H1 (cell line): ENCODE results near the gene RUFY4. TPM values are rescaled to one million over a fixed set of nuclear protein-coding genes. Genes with fewer than 3 reads are reported as not detected.

ENCODE experiments used
- CTCF ChIA-PET: fragments of 300-600 bp; sonication (Branson Sonifier 250); formaldehyde crosslinking; loops from one replicate; lab custom pipeline; 2021; ENCODE audit not compliant: partially characterized antibody; lab: Charles Lee
- POLR2A ChIA-PET: fragments of 300-600 bp; sonication (Branson Sonifier 250); formaldehyde crosslinking; loops from one replicate; lab custom pipeline; 2021; ENCODE audit warnings: inconsistent platforms; ENCODE audit not compliant: partially characterized antibody; lab: Charles Lee
- DNase-seq, 2 experiments: peaks; one replicate each; pipeline versions ENCODE4 v3.0.0 to v3.0.0-alpha.2; 2010 to 2022; ENCODE audit warnings: low spot score in 2 of 2, low read depth in 1 of 2, mixed read lengths in 1 of 2
- FAIRE-seq: peaks from 2 replicates; lab custom pipeline; 2011; peaks lifted over from hg19 to GRCh38; lab: Jason Lieb, UNC
- H2AFZ ChIP-seq: 2 replicates; pipeline ENCODE4 v1.8.1; 2012; ENCODE audit warnings: low read length, inconsistent platforms
- H2AK5ac ChIP-seq: 2 replicates; pipeline ENCODE4 v1.6.1; 2013; ENCODE audit warnings: low read depth, low read length
- H2BK120ac ChIP-seq: replicated peaks from 2 replicates; pipeline ENCODE3; 2013; ENCODE audit warnings: low read depth, low read length, inconsistent platforms
- H2BK12ac ChIP-seq: 2 replicates; pipeline ENCODE4 v1.6.1; 2013; ENCODE audit warnings: low read depth, low read length
- H2BK15ac ChIP-seq: 2 replicates; pipeline ENCODE4 v1.6.1; 2013; ENCODE audit warnings: low read length
- H2BK20ac ChIP-seq: 2 replicates; pipeline ENCODE4 v1.6.1; 2013; ENCODE audit warnings: low read length
- H2BK5ac ChIP-seq: 2 replicates; pipeline ENCODE4 v1.6.1; 2013; ENCODE audit warnings: low read depth, low read length
- H3K14ac ChIP-seq: 2 replicates; pipeline ENCODE4 v1.6.1; 2013; ENCODE audit warnings: inconsistent platforms; ENCODE audit not compliant: insufficient read length
- H3K18ac ChIP-seq: 2 replicates; pipeline ENCODE4 v1.6.1; 2013; ENCODE audit warnings: low read length; ENCODE audit errors: extremely low read depth
- H3K23ac ChIP-seq: 2 replicates; pipeline ENCODE4 v1.6.1; 2013; ENCODE audit warnings: inconsistent platforms; ENCODE audit not compliant: insufficient read length
- H3K23me2 ChIP-seq: 2 replicates; pipeline ENCODE4 v1.6.1; 2013; ENCODE audit warnings: low read depth, low read length
- H3K27ac ChIP-seq: 2 replicates; pipeline ENCODE4 v1.6.1; 2011; ENCODE audit warnings: low read depth, low read length, inconsistent platforms
- H3K27me3 ChIP-seq, 4 experiments: replicated peaks in 1 of 4; 1 replicate in 1 of 4; 2 replicates in 3 of 4; pipeline versions ENCODE4 v1.6.1 to v1.8.1; 2011 to 2013; ENCODE audit warnings: low read length in 3 of 4, mild to moderate bottlenecking in 3 of 4, inconsistent platforms in 2 of 4, mixed read lengths in 2 of 4, moderate library complexity in 1 of 4; ENCODE audit not compliant: control insufficient read depth in 3 of 4, insufficient read depth in 3 of 4; ENCODE audit errors: extremely low read depth in 1 of 4
- H3K36me3 ChIP-seq, 4 experiments: 2 replicates each; pipeline versions ENCODE4 v1.6.1 to v1.8.1; 2011 to 2013; ENCODE audit warnings: mild to moderate bottlenecking in 4 of 4, low read length in 3 of 4, moderate library complexity in 2 of 4, control low read depth in 1 of 4, inconsistent platforms in 1 of 4; ENCODE audit not compliant: insufficient read depth in 4 of 4, control insufficient read depth in 2 of 4
- H3K4ac ChIP-seq: replicated peaks from 2 replicates; pipeline ENCODE3; 2013; ENCODE audit warnings: low read length, low read depth, mixed read lengths, inconsistent platforms; ENCODE audit not compliant: insufficient read length
- H3K4me1 ChIP-seq, 4 experiments: replicated peaks in 1 of 4; 1 replicate in 1 of 4; 2 replicates in 3 of 4; pipeline versions ENCODE4 v1.6.1 to v1.8.1; 2011 to 2013; ENCODE audit warnings: low read length in 3 of 4, inconsistent platforms in 2 of 4, mixed read lengths in 1 of 4; ENCODE audit not compliant: insufficient read depth in 4 of 4, control insufficient read depth in 3 of 4
- H3K4me2 ChIP-seq, 2 experiments: 2 replicates each; pipeline versions ENCODE4 v1.6.1 to v1.8.1; 2011 to 2013; ENCODE audit warnings: low read depth in 2 of 2, low read length in 2 of 2, control low read depth in 1 of 2, inconsistent platforms in 1 of 2, mild to moderate bottlenecking in 1 of 2; ENCODE audit not compliant: insufficient read depth in 1 of 2
- H3K4me3 ChIP-seq, 4 experiments: fragments of 200-600, 300-600 bp in 1 of 4; sonication (generic), shearing (Covaris generic), sonication (Bioruptor Twin) in 1 of 4; 2 replicates each; pipeline versions ENCODE4 v1.5.1 to v1.8.1; 2011 to 2016; ENCODE audit warnings: low read length in 4 of 4, low read depth in 3 of 4, control low read depth in 2 of 4, inconsistent platforms in 2 of 4, mild to moderate bottlenecking in 2 of 4, mixed read lengths in 1 of 4, moderate library complexity in 1 of 4; ENCODE audit not compliant: insufficient read depth in 2 of 4; ENCODE audit errors: extremely low read depth in 1 of 4
- H3K56ac ChIP-seq: replicated peaks from 2 replicates; pipeline ENCODE3; 2013; ENCODE audit warnings: low read depth, mild to moderate bottlenecking, mixed read lengths, low read length, inconsistent platforms; ENCODE audit not compliant: insufficient read length
- H3K79me1 ChIP-seq: 2 replicates; pipeline ENCODE4 v1.6.1; 2013; ENCODE audit warnings: low read depth, low read length, control low read depth
- H3K79me2 ChIP-seq, 2 experiments: 2 replicates each; pipeline versions ENCODE4 v1.6.1 to v1.8.1; 2012 to 2013; ENCODE audit warnings: low read length in 2 of 2, mild to moderate bottlenecking in 2 of 2, inconsistent platforms in 1 of 2; ENCODE audit not compliant: insufficient read depth in 2 of 2, control insufficient read depth in 1 of 2
- H3K9ac ChIP-seq, 4 experiments: replicated peaks in 1 of 4; 1 replicate in 1 of 4; 2 replicates in 3 of 4; pipeline versions ENCODE4 v1.6.1 to v1.8.1; 2011 to 2013; ENCODE audit warnings: low read depth in 3 of 4, low read length in 3 of 4, control low read depth in 2 of 4, mild to moderate bottlenecking in 2 of 4, moderate library complexity in 2 of 4, inconsistent platforms in 1 of 4; ENCODE audit errors: extremely low read depth in 1 of 4
- H3K9me3 ChIP-seq, 2 experiments: 2 replicates each; pipeline versions ENCODE4 v1.6.1 to v1.8.1; 2012 to 2013; ENCODE audit warnings: mild to moderate bottlenecking in 2 of 2, moderate library complexity in 2 of 2, control low read depth in 1 of 2, inconsistent platforms in 1 of 2, low read depth in 1 of 2, low read length in 1 of 2, mixed read lengths in 1 of 2; ENCODE audit not compliant: insufficient read depth in 2 of 2
- H4K20me1 ChIP-seq, 2 experiments: replicated peaks in 1 of 2; 2 replicates each; pipeline versions ENCODE3 to v1.8.1; 2011 to 2013; ENCODE audit warnings: inconsistent platforms in 2 of 2, low read length in 2 of 2, mild to moderate bottlenecking in 1 of 2; ENCODE audit not compliant: insufficient read depth in 2 of 2, control insufficient read depth in 1 of 2
- H4K5ac ChIP-seq: 2 replicates; pipeline ENCODE4 v1.6.1; 2013; ENCODE audit warnings: low read length, low read depth, mixed read lengths, inconsistent platforms; ENCODE audit not compliant: insufficient read length
- H4K8ac ChIP-seq: 2 replicates; pipeline ENCODE4 v1.8.0; 2013; ENCODE audit warnings: mild to moderate bottlenecking, moderate library complexity, low read length, inconsistent platforms; ENCODE audit not compliant: insufficient read depth; ENCODE audit errors: extremely low read depth
- H4K91ac ChIP-seq: replicated peaks from 2 replicates; pipeline ENCODE3; 2013; ENCODE audit warnings: low read length, mixed read lengths, inconsistent platforms; ENCODE audit not compliant: insufficient read length
- CEBPB ChIP-seq: IDR thresholded peaks from 2 replicates; pipeline ENCODE4 v1.6.1; 2012; ENCODE audit warnings: low read depth, low read length
- CHD2 ChIP-seq: IDR thresholded peaks from 2 replicates; pipeline ENCODE4 v1.6.1; 2012; ENCODE audit warnings: low read length, improper control_type of control experiment
- EGR1 ChIP-seq: IDR thresholded peaks from 2 replicates; pipeline ENCODE4 v1.6.1; 2011; ENCODE audit warnings: low read depth, low read length, borderline replicate concordance
- GTF2F1 ChIP-seq: IDR thresholded peaks from 2 replicates; pipeline ENCODE4 v1.6.1; 2012; ENCODE audit warnings: low read depth, low read length, improper control_type of control experiment, borderline replicate concordance
- KDM1A ChIP-seq: fragments of 200-600, 300-600 bp; sonication (generic); IDR thresholded peaks from 2 replicates; pipeline ENCODE4 v1.7.1; 2016; ENCODE audit warnings: mild to moderate bottlenecking, low read length, borderline replicate concordance
- KDM5A ChIP-seq: fragments of 200-600 bp; IDR thresholded peaks from 2 replicates; pipeline ENCODE4 v1.7.1; 2012; ENCODE audit warnings: mild to moderate bottlenecking, low read length, inconsistent platforms, mixed read lengths
- POU5F1 ChIP-seq: IDR thresholded peaks from 2 replicates; pipeline ENCODE4 v1.6.1; 2011; ENCODE audit warnings: low read depth, mild to moderate bottlenecking, low read length, moderate library complexity
- SAP30 ChIP-seq: fragments of 300-600 bp; sonication (generic); IDR thresholded peaks from 2 replicates; pipeline ENCODE4 v1.7.1; 2012; ENCODE audit warnings: low read length, moderate library complexity, mild to moderate bottlenecking, inconsistent platforms; ENCODE audit not compliant: insufficient read depth, insufficient replicate concordance
- SP2 ChIP-seq: IDR thresholded peaks from 2 replicates; pipeline ENCODE4 v1.6.1; 2012; ENCODE audit warnings: mild to moderate bottlenecking, low read length, inconsistent platforms
- SRF ChIP-seq: IDR thresholded peaks from 2 replicates; pipeline ENCODE4 v1.6.1; 2011; ENCODE audit warnings: mild to moderate bottlenecking, low read depth, low read length, moderate library complexity
- SUZ12 ChIP-seq: fragments of 200-600 bp; sonication (generic); IDR thresholded peaks from 2 replicates; pipeline ENCODE4 v1.6.1; 2012; ENCODE audit warnings: mild to moderate bottlenecking, inconsistent platforms, low read length, moderate library complexity, mixed read lengths
- WGBS, 2 experiments: shearing (Covaris generic) in 1 of 2; methylation state at CpG; one replicate each; pipeline versions ENCODE4 v1.1.6 to v1.1.7; 2013 to 2015; ENCODE audit warnings: low lambda C conversion rate in 2 of 2, mixed read lengths in 2 of 2, inconsistent platforms in 1 of 2, low coverage in 1 of 2, missing lambda C conversion rate in 1 of 2; ENCODE audit not compliant: insufficient replicate concordance in 2 of 2, insufficient coverage in 1 of 2, insufficient read length in 1 of 2; ENCODE audit errors: extremely low coverage in 1 of 2, missing lambda C conversion rate in 1 of 2; 5-methylcytosine and 5-hydroxymethylcytosine counted together
- polyA plus RNA-seq, 7 experiments: library from polyadenylated mRNA; depleted of rRNA in 3 of 7; stranded (reverse) in 5 of 7; unstranded in 2 of 7; fragments of >200 nt in 5 of 7; fragments of 200-250 nt in 2 of 7; gene quantifications; 1 replicate in 5 of 7; 2 replicates in 1 of 7; 4 replicates in 1 of 7; pipeline versions ENCODE4 v1.2.1 to v1.2.3, GENCODE V29; 2011 to 2013; ENCODE audit warnings: missing spikeins in 2 of 7, mixed read lengths in 2 of 7
- total RNA-seq: library from RNA; stranded (reverse); fragmentation: NEBNext Ultra II Directional; extraction: Animal tissue kit (Norgen Biotek cat#: 25700); gene quantifications from 2 replicates; pipeline ENCODE4 v1.2.1, GENCODE V29; 2021

Gene RUFY4
- total and polyA plus RNA-seq, 2 of the 8 experiments (the other 6 are each of a cell fraction or from before 2014, with no cell fraction given) = 0.32 to 0.38 TPM

- Histone ChIP-seq H3K4ac (no peak overlapping the region), H4K8ac (no peak overlapping the region), H3K27me3 (no peaks in the 10 kb centered on the region; a peak in 1 of 7 replicates), H3K23ac (no peak overlapping the region), H2BK12ac (no peak overlapping the region), H2BK20ac (no peak overlapping the region), H3K79me2 (no peaks in the 10 kb centered on the region), H2AFZ (no peak overlapping the region), H3K36me3 (no peaks in the 10 kb centered on the region), H3K56ac (no peak overlapping the region), H3K18ac (no peak overlapping the region), H2BK120ac (no peak overlapping the region), H3K79me1 (no peaks in the 10 kb centered on the region), H3K9ac (no peak overlapping the region), H4K20me1 (no peaks in the 10 kb centered on the region), H3K4me3 (no peak overlapping the region), H3K9me3 (no peaks in the 10 kb centered on the region), H3K14ac (no peak overlapping the region), H4K5ac (no peak overlapping the region), H3K4me1 (peaks cover 0 to 9% (median 3%) of the 10 kb centered on the region in 4 experiments; a peak in 5 of 7 replicates), H2BK15ac (no peak overlapping the region), H3K23me2 (no peaks in the 10 kb centered on the region), H4K91ac (no peak overlapping the region), H3K27ac (no peak overlapping the region), H3K4me2 (no peak overlapping the region), H2AK5ac (no peak overlapping the region), H2BK5ac (no peak overlapping the region)
- DNase-seq (no peak), FAIRE-seq (no peak)
- TF ChIP-seq SP2 = no peak
- TF ChIP-seq CEBPB = no peak
- TF ChIP-seq POU5F1 = no peak
- no peak for TF ChIP-seq SUZ12
- TF ChIP-seq CHD2 = no peak
- no peak for TF ChIP-seq EGR1
- TF ChIP-seq SRF = no peak
- no peak for TF ChIP-seq GTF2F1
- no peak for TF ChIP-seq KDM5A
- TF ChIP-seq SAP30 = no peak
- TF ChIP-seq KDM1A = no peak
- CTCF ChIA-PET = interaction anchor here (1.4 kb wide), 1 partner anchor 8 kb away, joined by 4 read pairs; the partner anchor contains the start of gene RUFY4
- WGBS, 2 experiments = 86% methylated on average over 7 of the region's 7 CpGs; no CpG with 5 or more reads in 1 of the 2 experiments
- POLR2A ChIA-PET = no interaction called here
These were observed 7.9 kb upstream of the RUFY4 start for GRCh38 chr2:218060950-218061660.
